Natural killer cell treated with Interleukin-12 subunit alpha and Interleukin-12 subunit beta and Interleukin-15 and Interleukin-18, amount 100 ng/mL, for 72 hours (primary cell): ENCODE measurements around the gene SOS1. TPM values are rescaled to one million over a fixed set of nuclear protein-coding genes. Genes with fewer than 3 reads are reported as not detected.

ENCODE experiments used
- ATAC-seq, 2 donors: fragments of 150-1000 bp; cut with Tn5 transposase in 1 of 2; sonication (Bioruptor Pico), chemical (Tn5 transposase) in 1 of 2; 2 replicates each; pipeline ENCODE4 v1.10.0; 2021
- DNase-seq: peaks from one replicate; pipeline ENCODE4 v3.0.0; 2022; ENCODE audit warnings: low spot score
- H3K27ac Mint-ChIP-seq, 2 donors: 1 replicate in 1 of 2; 2 replicates in 1 of 2; pipeline ENCODE4 v1.8.0; 2022; ENCODE audit warnings: mixed read lengths in 2 of 2, mild to moderate bottlenecking in 1 of 2, moderate library complexity in 1 of 2
- H3K27me3 Mint-ChIP-seq, 2 donors: 1 replicate in 1 of 2; 2 replicates in 1 of 2; pipeline ENCODE4 v1.8.0; 2022; ENCODE audit warnings: mixed read lengths in 2 of 2
- H3K36me3 Mint-ChIP-seq: one replicate; pipeline ENCODE4 v1.8.0; 2022; ENCODE audit warnings: mixed read lengths
- H3K4me1 Mint-ChIP-seq, 2 donors: 1 replicate in 1 of 2; 2 replicates in 1 of 2; pipeline ENCODE4 v1.8.0; 2022; ENCODE audit warnings: low read depth in 2 of 2, mixed read lengths in 2 of 2, mild to moderate bottlenecking in 1 of 2
- H3K4me3 Mint-ChIP-seq: one replicate; pipeline ENCODE4 v1.8.0; 2022; ENCODE audit warnings: mixed read lengths
- H3K9me3 Mint-ChIP-seq: 2 replicates; pipeline ENCODE4 v1.8.0; 2022; ENCODE audit warnings: mixed read lengths
- total RNA-seq, 2 donors: library from RNA; stranded (reverse); gene quantifications; one replicate each; pipeline ENCODE4 v1.2.3, GENCODE V29; 2022

SOS1 gene
- total RNA-seq, 2 donors from 2014 or later, result 57.9 to 67.1 TPM

GRCh38 chr2:39020383-39020782 lies 100.5 kb downstream of the SOS1 start:
- Mint-ChIP-seq H3K36me3 (peaks cover 4% of the 10 kb centered on the region), H3K27ac (no peak overlapping the region), H3K4me3 (no peak overlapping the region), H3K9me3 (no peaks in the 10 kb centered on the region), H3K27me3 (no peaks in the 10 kb centered on the region), H3K4me1 (peaks cover 0 to 3% of the 10 kb centered on the region in 2 donors)
- ATAC-seq (no peak), DNase-seq (no peak)

- no peak for DNase-seq
- Mint-ChIP-seq H3K9me3 (no peaks in the 10 kb centered on the region), H3K4me1 (peaks cover 0 to 3% of the 10 kb centered on the region in 2 donors), H3K4me3 (no peak overlapping the region), H3K27ac (no peak overlapping the region), H3K27me3 (no peaks in the 10 kb centered on the region), H3K36me3 (peaks cover 4% of the 10 kb centered on the region)
- ATAC-seq, result no peak
Observed at GRCh38 chr2:39018638-39019037, 102.2 kb downstream of the SOS1 start.

GRCh38 chr2:39017334-39017733 lies 103.5 kb downstream of the SOS1 start:
- Mint-ChIP-seq H3K27me3 (no peaks in the 10 kb centered on the region), H3K4me3 (no peak overlapping the region), H3K27ac (no peak overlapping the region), H3K4me1 (peaks cover 0 to 3% of the 10 kb centered on the region in 2 donors), H3K36me3 (no peaks in the 10 kb centered on the region), H3K9me3 (no peaks in the 10 kb centered on the region)
- ATAC-seq (no peak), DNase-seq (no peak)

GRCh38 chr2:39015424-39015823 lies 105.4 kb downstream of the SOS1 start:
- H3K27ac Mint-ChIP-seq, result no peak overlapping the region
- no peak for DNase-seq
- H3K4me1 Mint-ChIP-seq, result peaks cover 0 to 3% of the 10 kb centered on the region in 2 donors
- peaks cover 5% of the 10 kb centered on the region for H3K36me3 Mint-ChIP-seq
- no peak overlapping the region for H3K4me3 Mint-ChIP-seq
- ATAC-seq, result no peak
- H3K27me3 Mint-ChIP-seq, result no peaks in the 10 kb centered on the region
- H3K9me3 Mint-ChIP-seq, result no peaks in the 10 kb centered on the region

DNA sequence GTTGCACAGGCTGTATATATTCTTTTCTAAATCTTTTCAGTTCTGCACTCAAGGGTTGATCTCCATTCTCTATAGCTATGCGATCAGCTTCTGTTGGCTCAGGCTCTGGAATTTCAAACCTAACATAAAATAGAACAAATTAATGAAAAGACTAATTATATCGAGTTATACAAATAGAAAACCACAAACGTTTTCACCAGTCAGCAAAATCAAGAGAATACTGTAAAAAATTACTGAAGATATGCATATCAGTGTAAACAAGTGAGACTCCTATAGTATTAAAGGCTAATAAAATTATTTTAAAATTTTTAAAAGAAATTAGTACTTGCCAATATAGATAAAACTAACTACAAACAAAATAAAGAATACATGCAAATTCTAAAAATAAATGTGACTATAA lies 107.0 kb downstream of the SOS1 start:
- H3K4me3 Mint-ChIP-seq, result no peak overlapping the region
- no peaks in the 10 kb centered on the region for H3K9me3 Mint-ChIP-seq
- H3K36me3 Mint-ChIP-seq, result peaks cover 8% of the 10 kb centered on the region
- peaks cover 0 to 2% of the 10 kb centered on the region in 2 donors for H3K4me1 Mint-ChIP-seq
- DNase-seq, result no peak
- no peak overlapping the region for H3K27ac Mint-ChIP-seq
- H3K27me3 Mint-ChIP-seq, result no peaks in the 10 kb centered on the region
- ATAC-seq, result no peak

- H3K4me3 Mint-ChIP-seq, result no peak overlapping the region
- H3K4me1 Mint-ChIP-seq, result peaks cover 0 to 10% of the 10 kb centered on the region in 2 donors
- ATAC-seq (no peak), DNase-seq (no peak)
- no peaks in the 10 kb centered on the region for H3K27me3 Mint-ChIP-seq
- no peak overlapping the region for H3K27ac Mint-ChIP-seq
- H3K9me3 Mint-ChIP-seq, result no peaks in the 10 kb centered on the region
- H3K36me3 Mint-ChIP-seq, result peaks cover 23% of the 10 kb centered on the region
Observed at GRCh38 chr2:39008665-39009064, 112.2 kb downstream of the SOS1 start.

GRCh38 chr2:39007875-39008504 lies 112.9 kb downstream of the SOS1 start:
- Mint-ChIP-seq H3K36me3 (peaks cover 23% of the 10 kb centered on the region), H3K27ac (no peak overlapping the region), H3K9me3 (no peaks in the 10 kb centered on the region), H3K27me3 (no peaks in the 10 kb centered on the region), H3K4me3 (no peak overlapping the region), H3K4me1 (peaks cover 0 to 10% of the 10 kb centered on the region in 2 donors)
- ATAC-seq (no peak), DNase-seq (no peak)

DNA sequence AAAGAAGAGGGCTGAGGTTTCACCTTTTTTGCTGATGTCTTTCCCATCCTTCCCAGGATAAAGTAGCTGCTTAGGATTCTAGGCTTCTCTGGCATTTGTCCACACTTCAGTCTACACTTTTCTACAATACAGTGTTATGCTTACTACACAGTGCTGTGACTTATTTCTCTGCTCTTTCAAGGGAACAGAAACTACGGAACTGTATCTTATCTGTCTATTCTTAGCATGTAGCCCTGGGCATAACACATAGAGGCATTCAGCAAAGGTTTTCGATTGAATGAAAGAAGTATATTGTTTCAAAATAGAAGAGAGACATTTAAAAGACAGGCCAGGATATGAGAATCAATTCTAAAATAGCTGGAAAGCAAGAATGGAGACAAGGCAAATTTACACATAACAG lies 120.3 kb downstream of the SOS1 start:
- Mint-ChIP-seq H3K36me3 (peaks cover 19% of the 10 kb centered on the region), H3K27me3 (no peaks in the 10 kb centered on the region), H3K4me1 (peaks cover 0 to 2% of the 10 kb centered on the region in 2 donors), H3K4me3 (no peak overlapping the region), H3K27ac (no peak overlapping the region), H3K9me3 (no peaks in the 10 kb centered on the region)
- ATAC-seq (no peak), DNase-seq (no peak)

DNA sequence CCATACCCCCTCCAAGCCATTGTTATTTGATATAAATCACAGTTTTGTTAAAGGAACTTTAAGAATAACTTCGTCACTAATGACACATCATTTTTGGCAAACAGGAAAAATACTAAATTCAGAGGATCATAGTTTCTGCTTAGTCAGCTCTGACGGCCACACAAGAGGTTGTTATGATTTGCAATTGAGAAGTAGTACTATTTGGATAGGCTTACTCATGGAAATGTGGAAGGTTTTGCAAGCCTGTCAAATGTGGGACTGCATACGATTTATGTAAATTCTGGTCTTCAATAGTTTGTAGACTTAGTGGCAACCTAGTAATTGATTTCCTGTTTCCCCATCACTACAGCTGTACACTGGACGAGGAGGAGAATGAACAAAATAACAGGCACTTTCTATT lies 123.1 kb downstream of the SOS1 start:
- ATAC-seq (no peak), DNase-seq (no peak)
- H3K36me3 Mint-ChIP-seq, result peaks cover 17% of the 10 kb centered on the region
- H3K27me3 Mint-ChIP-seq, result no peaks in the 10 kb centered on the region
- no peak overlapping the region for H3K4me3 Mint-ChIP-seq
- H3K4me1 Mint-ChIP-seq, result peaks cover 4 to 6% of the 10 kb centered on the region in 2 donors
- H3K9me3 Mint-ChIP-seq, result no peaks in the 10 kb centered on the region
- H3K27ac Mint-ChIP-seq, result no peak overlapping the region

- H3K9me3 Mint-ChIP-seq, result no peaks in the 10 kb centered on the region
- ATAC-seq, result no peak
Observed at GRCh38 chr2:38991899-38992298, 129.0 kb downstream of the SOS1 start.

DNA sequence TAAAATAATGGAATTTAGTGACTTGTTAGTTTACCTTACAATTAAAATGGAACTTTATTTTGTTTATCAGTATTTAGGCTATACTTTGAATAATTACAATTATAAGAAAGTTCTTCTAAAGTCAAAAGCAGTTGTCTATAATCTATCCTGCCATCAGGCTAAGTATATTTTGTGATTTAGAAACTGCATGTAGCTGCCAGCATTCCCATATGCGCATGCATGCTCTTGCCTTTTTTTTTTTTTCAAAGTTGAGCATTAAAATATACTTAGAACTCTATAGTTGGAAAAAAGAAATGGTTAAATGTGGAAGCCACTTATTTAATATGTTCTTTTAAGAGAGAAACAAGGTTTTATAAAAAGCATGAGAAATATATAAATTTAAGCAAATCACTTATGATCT lies 132.1 kb downstream of the SOS1 start:
- Mint-ChIP-seq H3K36me3 (peaks cover 8% of the 10 kb centered on the region), H3K4me3 (no peak overlapping the region), H3K27ac (no peak overlapping the region), H3K4me1 (peaks cover 0 to 3% of the 10 kb centered on the region in 2 donors), H3K9me3 (no peaks in the 10 kb centered on the region), H3K27me3 (no peaks in the 10 kb centered on the region)
- DNase-seq (no peak), ATAC-seq (no peak)

More at GRCh38 chr2:38991899-38992298, 129.0 kb downstream of the SOS1 start:
- peaks cover 4 to 6% of the 10 kb centered on the region in 2 donors for H3K4me1 Mint-ChIP-seq
- H3K36me3 Mint-ChIP-seq, result peaks cover 1% of the 10 kb centered on the region
- no peak overlapping the region for H3K4me3 Mint-ChIP-seq
- no peak overlapping the region for H3K27ac Mint-ChIP-seq
- no peaks in the 10 kb centered on the region for H3K27me3 Mint-ChIP-seq
- DNase-seq, result no peak

GRCh38 chr2:38982498-38982897 lies 138.4 kb downstream of the SOS1 start:
- peaks cover 0 to 9% of the 10 kb centered on the region in 2 donors for H3K4me1 Mint-ChIP-seq
- H3K27ac Mint-ChIP-seq, result no peak overlapping the region
- peaks cover 8% of the 10 kb centered on the region for H3K36me3 Mint-ChIP-seq
- no peaks in the 10 kb centered on the region for H3K9me3 Mint-ChIP-seq
- H3K27me3 Mint-ChIP-seq, result no peaks in the 10 kb centered on the region
- DNase-seq, result no peak
- H3K4me3 Mint-ChIP-seq, result no peak overlapping the region
- ATAC-seq, result no peak

- Mint-ChIP-seq H3K4me3 (no peak overlapping the region), H3K27me3 (no peaks in the 10 kb centered on the region), H3K4me1 (peaks cover 0 to 9% of the 10 kb centered on the region in 2 donors), H3K27ac (no peak overlapping the region), H3K9me3 (no peaks in the 10 kb centered on the region), H3K36me3 (peaks cover 8% of the 10 kb centered on the region)
- ATAC-seq (no peak), DNase-seq (no peak)
Observed at GRCh38 chr2:38981670-38982357, 139.0 kb downstream of the SOS1 start.

DNA sequence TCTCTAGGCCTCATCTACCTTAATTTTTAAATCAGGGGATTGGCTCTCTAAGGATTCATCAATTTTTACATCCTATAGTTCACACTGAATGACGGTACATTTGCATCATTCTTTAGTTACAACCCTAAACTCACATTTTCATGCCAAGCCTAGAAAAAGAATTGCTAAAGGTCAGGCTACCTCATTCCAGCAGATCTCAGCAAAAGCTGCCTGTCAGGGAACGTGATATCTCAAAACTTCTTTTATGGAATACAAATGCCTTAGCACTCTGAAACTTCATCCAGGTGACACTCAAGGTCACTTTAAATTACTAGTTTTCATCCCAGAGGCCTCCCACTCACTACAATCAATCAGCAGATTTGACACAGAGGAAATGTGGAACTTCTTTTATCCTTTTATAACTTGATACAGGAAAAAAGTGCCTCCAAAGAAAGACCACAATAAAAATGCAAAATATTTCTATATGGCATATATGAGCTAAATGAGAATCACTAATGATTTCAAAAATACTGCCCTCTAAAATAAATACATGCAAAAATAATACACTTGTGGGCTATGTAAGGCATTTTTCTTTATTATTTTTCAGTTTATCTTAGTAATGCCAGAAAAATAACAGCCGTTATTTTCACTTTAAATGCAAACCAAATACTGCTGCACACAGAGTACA lies 139.7 kb downstream of the SOS1 start:
- H3K36me3 Mint-ChIP-seq, result peaks cover 8% of the 10 kb centered on the region
- no peak overlapping the region for H3K4me3 Mint-ChIP-seq
- H3K27me3 Mint-ChIP-seq, result no peaks in the 10 kb centered on the region
- ATAC-seq, result no peak
- no peaks in the 10 kb centered on the region for H3K9me3 Mint-ChIP-seq
- H3K27ac Mint-ChIP-seq, result no peak overlapping the region
- peaks cover 0 to 9% of the 10 kb centered on the region in 2 donors for H3K4me1 Mint-ChIP-seq
- no peak for DNase-seq
